Gastrocnemius medialis (tissue), 4 donors: ENCODE measurements around the gene ATP1B1.

ENCODE experiments used
- CTCF ChIP-seq, 5 experiments: fragments of 450-650 bp in 3 of 5; fragments of 200-600 bp in 2 of 5; sonication (generic) in 2 of 5; IDR thresholded peaks in 4 of 5; conservative IDR thresholded peaks in 1 of 5; 1 replicate in 4 of 5; 2 replicates in 1 of 5; pipeline ENCODE4 v1.5.1; 2016 to 2019; ENCODE audit warnings: antibody characterized with exemption in 5 of 5, mild to moderate bottlenecking in 3 of 5, moderate library complexity in 3 of 5
- POLR2A ChIP-seq, 2 donors: fragments of 450-650 bp; IDR thresholded peaks; one replicate each; pipeline ENCODE4 v1.6.1; 2017; ENCODE audit warnings: antibody characterized with exemption in 2 of 2, mild to moderate bottlenecking in 2 of 2, moderate library complexity in 2 of 2

GRCh38 chr1:169146576-169147214 is 40.2 kb downstream of the ATP1B1 start:
- TF ChIP-seq CTCF (IDR thresholded peaks at IDR 0.05 in 4 of 5, conservative IDR thresholded peaks at IDR 0.05 in 1 of 5) (no peak), POLR2A (IDR thresholded peaks at IDR 0.05) (no peak)
